K562 (cell line): ENCODE results near the gene RGS14. TPM values are rescaled to one million over a fixed set of nuclear protein-coding genes. Genes with fewer than 3 reads are reported as not detected.

Experiments used
- ATAC-seq: fragments of 200-7000 bp; cut with Tn5 transposase; 3 replicates; pipeline ENCODE4 v1.9.1; 2020; ENCODE audit warnings: moderate library complexity
- BruUV-seq: library from RNA; stranded (reverse); fragments of 400-500 nt; replicated peaks from 2 replicates; lab custom pipeline; 2021; lab: Mats Ljungman, UMichigan
- CTCF ChIA-PET: fragments of 300-600 bp; formaldehyde crosslinking; extraction: SDS; loops from one replicate; lab custom pipeline; 2021; ENCODE audit warnings: low intra/inter-chr PET ratio; lab: Yijun Ruan, JAX
- POLR2A ChIA-PET: fragments of 300-600, 350-650 bp; sonication (Branson Sonifier 250); formaldehyde crosslinking; extraction: SDS; loops from one replicate; lab custom pipeline; 2021; ENCODE audit warnings: antibody characterized with exemption, inconsistent platforms; lab: Yijun Ruan, JAX
- DNase-seq, 4 experiments: peaks; one replicate each; pipeline versions ENCODE4 v3.0.0 to v3.0.0-alpha.2; 2011 to 2018; ENCODE audit warnings: low spot score in 3 of 4, mixed read lengths in 3 of 4; ENCODE audit errors: extremely low read depth in 1 of 4
- FAIRE-seq: peaks from 2 replicates; lab custom pipeline; 2011; peaks lifted over from hg19 to GRCh38; lab: Jason Lieb, UNC
- H2AFZ ChIP-seq: 2 replicates; pipeline ENCODE4 v1.6.0; 2011; ENCODE audit warnings: low read depth, low read length, control low read depth, inconsistent platforms
- H3K27ac ChIP-seq: fragments of 200-600 bp; 3 replicates; pipeline ENCODE4 v1.8.0; 2011; ENCODE audit warnings: low read depth, mild to moderate bottlenecking, control low read depth, inconsistent platforms, low read length, moderate library complexity, mixed read lengths; ENCODE audit errors: extremely low read depth
- H3K27me3 ChIP-seq, 2 experiments: fragments of 300-600 bp in 1 of 2; 2 replicates in 1 of 2; 3 replicates in 1 of 2; pipeline versions ENCODE4 v1.6.0 to v1.8.0; 2011; ENCODE audit warnings: inconsistent platforms in 2 of 2, low read length in 2 of 2, mild to moderate bottlenecking in 1 of 2, mixed read lengths in 1 of 2, moderate library complexity in 1 of 2; ENCODE audit not compliant: control insufficient read depth in 2 of 2, insufficient read depth in 2 of 2
- H3K36me3 ChIP-seq: fragments of 300-600 bp; 3 replicates; pipeline ENCODE4 v1.8.0; 2011; ENCODE audit warnings: mild to moderate bottlenecking, low read length, inconsistent platforms; ENCODE audit not compliant: control insufficient read depth, insufficient read depth
- H3K4me1 ChIP-seq, 2 experiments: fragments of 200-600 bp in 1 of 2; replicated peaks in 1 of 2; 2 replicates in 1 of 2; 3 replicates in 1 of 2; pipeline versions ENCODE4 v1.5.1 to v1.8.0; 2011; ENCODE audit warnings: inconsistent platforms in 2 of 2, low read length in 2 of 2, mild to moderate bottlenecking in 1 of 2, mixed read lengths in 1 of 2, moderate library complexity in 1 of 2; ENCODE audit not compliant: control insufficient read depth in 2 of 2, insufficient read depth in 2 of 2
- H3K4me2 ChIP-seq: 2 replicates; pipeline ENCODE4 v1.6.1; 2011; ENCODE audit warnings: low read length, control low read depth, inconsistent platforms, mixed read lengths; ENCODE audit not compliant: insufficient read depth
- H3K4me3 ChIP-seq: fragments of 200-600 bp; sonication (generic), shearing (Covaris generic); 2 replicates; pipeline ENCODE4 v1.5.1; 2016; ENCODE audit warnings: control low read depth, inconsistent platforms
- H3K79me2 ChIP-seq: fragments of 200-600 bp; 3 replicates; pipeline ENCODE4 v1.8.0; 2011; ENCODE audit warnings: low read length, inconsistent platforms; ENCODE audit not compliant: control insufficient read depth, insufficient read depth
- H3K9ac ChIP-seq, 2 experiments: 2 replicates each; pipeline versions ENCODE4 v1.6.0 to v1.6.1; 2011; ENCODE audit warnings: low read depth in 2 of 2, low read length in 2 of 2, control low read depth in 1 of 2, inconsistent platforms in 1 of 2, mild to moderate bottlenecking in 1 of 2, mixed read lengths in 1 of 2; ENCODE audit not compliant: insufficient read depth in 1 of 2
- H3K9me1 ChIP-seq: one replicate; pipeline ENCODE4 v1.6.0; 2011; ENCODE audit warnings: inconsistent platforms, mild to moderate bottlenecking, low read length, moderate library complexity; ENCODE audit not compliant: control insufficient read depth, insufficient read depth
- H3K9me3 ChIP-seq: replicated peaks from 2 replicates; pipeline ENCODE4 v1.5.1; 2011; ENCODE audit warnings: low read depth, low read length, inconsistent platforms; ENCODE audit not compliant: control insufficient read depth, insufficient read depth
- H4K20me1 ChIP-seq: replicated peaks from 2 replicates; pipeline ENCODE4 v1.6.1; 2011; ENCODE audit warnings: low read length, inconsistent platforms, mixed read lengths; ENCODE audit not compliant: control insufficient read depth, insufficient read depth
- CBFB ChIP-seq: sonication (generic); formaldehyde crosslinking; IDR thresholded peaks from 2 replicates; pipeline ENCODE4 v1.4.0; 2020; ENCODE audit warnings: mild to moderate bottlenecking, missing genetic modification reagents
- CBX3 ChIP-seq, 2 experiments: IDR thresholded peaks; 1 replicate in 1 of 2; 2 replicates in 1 of 2; pipeline ENCODE4 v1.6.1; 2012; ENCODE audit warnings: inconsistent platforms in 2 of 2, low read length in 2 of 2, borderline replicate concordance in 1 of 2, control low read depth in 1 of 2
- CREM ChIP-seq: IDR thresholded peaks from 2 replicates; pipeline ENCODE4 v1.6.1; 2014; ENCODE audit warnings: antibody characterized with exemption, low read depth
- ELF1 ChIP-seq: fragments of 200-800 bp; sonication (Bioruptor generic); IDR thresholded peaks from 2 replicates; pipeline ENCODE4 v1.6.1; 2016; ENCODE audit warnings: missing genetic modification characterization, missing compliant biosample characterization
- ESRRA ChIP-seq: fragments of 450-650 bp; IDR thresholded peaks from 2 replicates; pipeline ENCODE4 v1.6.1; 2014; ENCODE audit warnings: low read depth, mild to moderate bottlenecking, moderate library complexity, borderline replicate concordance
- FOXK1 ChIP-seq: sonication (generic); formaldehyde crosslinking; IDR thresholded peaks from 2 replicates; pipeline ENCODE4 v1.8.0; 2022; ENCODE audit warnings: missing genetic modification reagents, mild to moderate bottlenecking, borderline replicate concordance
- FOXM1 ChIP-seq, 2 experiments: fragments of 450-650 bp in 1 of 2; sonication (generic) in 1 of 2; formaldehyde crosslinking in 1 of 2; IDR thresholded peaks; 2 replicates each; pipeline versions ENCODE4 v1.6.1 to v1.9.0; 2017 to 2022; ENCODE audit warnings: low read depth in 2 of 2, mild to moderate bottlenecking in 2 of 2, missing genetic modification reagents in 1 of 2, moderate library complexity in 1 of 2
- NFE2 ChIP-seq: IDR thresholded peaks from 2 replicates; pipeline ENCODE4 v1.6.1; 2014; ENCODE audit warnings: antibody characterized with exemption, low read depth
- NFIC ChIP-seq: fragments of 450-650 bp; IDR thresholded peaks from 2 replicates; pipeline ENCODE4 v1.6.1; 2017; ENCODE audit warnings: mild to moderate bottlenecking, inconsistent platforms
- POU5F1 ChIP-seq: fragments of 150-350 bp; IDR thresholded peaks from 2 replicates; pipeline ENCODE4 v1.6.1; 2014; ENCODE audit warnings: borderline replicate concordance, low read length, low read depth, mild to moderate bottlenecking; ENCODE audit not compliant: partially characterized antibody
- TRIM28 ChIP-seq: fragments of 450-650 bp; IDR thresholded peaks from 2 replicates; pipeline ENCODE4 v1.6.1; 2017
- USF2 ChIP-seq: sonication (generic); formaldehyde crosslinking; IDR thresholded peaks from 2 replicates; pipeline ENCODE4 v1.5.0; 2020; ENCODE audit warnings: missing genetic modification reagents
- ZNF511 ChIP-seq: sonication (generic); formaldehyde crosslinking; IDR thresholded peaks from 2 replicates; pipeline ENCODE4 v1.8.0; 2022; ENCODE audit warnings: mild to moderate bottlenecking, missing genetic modification reagents
- WGBS: fragments of 100-300 bp; shearing (Covaris generic); methylation state at CpG from one replicate; pipeline ENCODE4 v1.1.6; 2016; ENCODE audit warnings: low coverage, mixed read lengths; ENCODE audit not compliant: insufficient coverage; ENCODE audit errors: missing lambda C conversion rate; 5-methylcytosine and 5-hydroxymethylcytosine counted together
- in situ Hi-C: fragments of 300-500 bp; cut with MboI; formaldehyde crosslinking; loops from 4 replicates; pipeline ENCODE4 v1.15.0; 2018; ENCODE audit warnings: inconsistent platforms, mixed read lengths
- intact Hi-C: fragments of 100-400 bp; cut with micrococcal nuclease; formaldehyde crosslinking; loops from 2 replicates; pipeline ENCODE4 v1.14.2; 2022
- polyA plus RNA-seq, 8 experiments: library from polyadenylated mRNA; depleted of rRNA in 4 of 8; stranded (reverse) in 5 of 8; unstranded in 3 of 8; fragments of >200 nt; fragmentation: Nextera tagmentation in 2 of 8; fragmentation: Illumina TruSeq in 1 of 8; extraction: Ambion mirVana in 2 of 8; extraction: Trizol in 1 of 8; gene quantifications; 2 replicates each; pipeline versions ENCODE4 v1.2.1 to v1.2.3, GENCODE V29; 2011 to 2014; ENCODE audit warnings: inconsistent platforms in 1 of 8, missing spikeins in 1 of 8
- total RNA-seq, 7 experiments: library from RNA; depleted of rRNA in 6 of 7; stranded (reverse); fragments of >200 nt in 6 of 7; fragmentation: Illumina TruSeq in 2 of 7; extraction: Trizol in 2 of 7; gene quantifications; 2 replicates each; pipeline versions ENCODE4 v1.2.1 to v1.2.3, GENCODE V29; 2011 to 2021; ENCODE audit warnings: low replicate concordance in 1 of 7
- TF ChIP-seq, protein P1 (sequence below): IDR thresholded peaks from 2 replicates; pipeline ENCODE4 v1.6.1; 2016; ENCODE audit warnings: missing genetic modification characterization, missing compliant biosample characterization
- TF ChIP-seq, protein P2 (sequence below): sonication (generic); formaldehyde crosslinking; IDR thresholded peaks from 2 replicates; pipeline ENCODE4 v1.9.0; 2022; ENCODE audit warnings: mild to moderate bottlenecking, missing genetic modification reagents

RGS14 gene
- total and polyA plus RNA-seq, 9 of the 15 experiments (the other 6 are each of a cell fraction or from before 2014, with no cell fraction given), result 0.28 to 75.9 (median 34.5) TPM

DNA sequence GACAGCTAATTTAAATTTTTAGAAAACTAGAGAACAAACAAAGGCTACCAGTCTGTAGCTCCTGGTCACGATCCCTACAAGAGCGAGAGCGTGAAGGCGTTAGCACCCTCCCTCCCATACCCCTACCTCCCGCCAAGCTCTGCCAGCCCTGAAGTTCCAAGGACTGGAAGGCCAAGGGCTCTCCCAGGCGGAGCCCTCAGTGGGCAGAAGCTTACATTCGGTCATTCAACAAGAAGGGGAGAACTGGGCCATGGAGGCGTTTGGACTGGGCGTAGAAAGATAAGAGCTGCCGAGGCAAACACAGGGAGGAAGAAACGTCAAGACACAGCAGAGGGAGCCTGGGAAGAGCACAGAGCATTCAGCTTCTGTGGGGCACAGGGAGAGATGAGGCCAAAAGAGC lies 49.0 kb upstream of the RGS14 start (continued):
- TF ChIP-seq FOXM1 (IDR thresholded peaks at IDR 0.05; ENCODE audit: low read depth) (no peak), FOXM1 (CRISPR knock-in tag; IDR thresholded peaks at IDR 0.05; ENCODE audit: low read depth) (no peak), USF2 (CRISPR knock-in tag) (no peak)
- TF ChIP-seq, protein P1, sequence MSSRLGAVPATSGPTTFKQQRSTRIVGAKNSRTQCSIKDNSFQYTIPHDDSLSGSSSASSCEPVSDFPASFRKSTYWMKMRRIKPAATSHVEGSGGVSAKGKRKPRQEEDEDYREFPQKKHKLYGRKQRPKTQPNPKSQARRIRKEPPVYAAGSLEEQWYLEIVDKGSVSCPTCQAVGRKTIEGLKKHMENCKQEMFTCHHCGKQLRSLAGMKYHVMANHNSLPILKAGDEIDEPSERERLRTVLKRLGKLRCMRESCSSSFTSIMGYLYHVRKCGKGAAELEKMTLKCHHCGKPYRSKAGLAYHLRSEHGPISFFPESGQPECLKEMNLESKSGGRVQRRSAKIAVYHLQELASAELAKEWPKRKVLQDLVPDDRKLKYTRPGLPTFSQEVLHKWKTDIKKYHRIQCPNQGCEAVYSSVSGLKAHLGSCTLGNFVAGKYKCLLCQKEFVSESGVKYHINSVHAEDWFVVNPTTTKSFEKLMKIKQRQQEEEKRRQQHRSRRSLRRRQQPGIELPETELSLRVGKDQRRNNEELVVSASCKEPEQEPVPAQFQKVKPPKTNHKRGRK (tag), result no peak

DNA sequence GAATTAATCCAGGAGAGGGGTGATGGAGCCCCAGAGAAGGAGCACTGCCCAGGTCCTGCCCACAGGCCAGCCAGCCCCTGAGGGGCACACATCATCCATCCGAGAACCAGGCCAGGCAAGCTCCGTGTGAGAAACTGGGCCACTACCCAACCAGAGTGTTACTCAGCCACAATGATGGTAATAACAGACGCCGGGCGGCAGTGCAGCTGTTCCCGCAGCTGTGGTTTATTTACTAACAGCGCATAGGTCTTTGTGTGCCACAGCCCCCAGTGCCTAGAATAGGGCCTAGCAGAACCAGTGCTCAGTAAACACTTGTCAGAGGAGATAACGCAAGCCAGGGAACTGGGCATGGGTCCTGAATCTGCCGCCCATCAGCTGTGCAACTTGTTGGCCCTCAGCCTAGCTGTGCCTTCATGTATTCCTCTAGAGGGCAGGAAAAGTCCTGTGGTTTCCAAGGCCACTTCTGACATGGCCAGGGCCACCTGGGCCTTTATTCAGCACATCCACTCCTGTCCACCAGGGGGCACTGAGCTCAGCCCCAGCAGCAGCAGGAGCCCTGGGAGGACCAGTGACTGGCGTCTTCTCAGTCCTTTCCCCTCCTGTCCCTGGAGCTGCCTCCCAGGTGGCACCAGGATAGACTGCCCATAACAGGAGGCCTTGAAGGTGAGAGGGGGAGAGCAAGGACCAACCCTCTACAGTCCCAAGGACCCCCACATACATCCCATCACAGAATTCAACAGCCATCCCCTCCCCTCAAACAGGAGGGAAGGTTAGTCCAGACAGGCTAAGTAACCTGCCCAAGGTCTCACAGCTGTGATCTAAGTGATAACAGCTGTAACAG lies 48.2 kb upstream of the RGS14 start:
- H3K4me3 ChIP-seq, result no peak overlapping the region
- H3K9ac ChIP-seq, result peak overlapping the region; percentile 9 to 85; a peak in 2 of 4 replicates
- POLR2A ChIA-PET, result interaction anchor here (0.5 to 2.5 kb wide), 13 partner anchors 8 to 199 kb away, joined by 3 to 9 read pairs (median 3); partner anchors contain the start of gene LMAN2
- H3K36me3 ChIP-seq, result peaks cover 33% of the 10 kb centered on the region
- 81% methylated on average over 10 of the region's 10 CpGs for WGBS
- no peak overlapping the region for H2AFZ ChIP-seq
- H3K27ac ChIP-seq, result no peak overlapping the region
- no peaks in the 10 kb centered on the region; the same call in 1 of the 2 replicates for H4K20me1 ChIP-seq
- H3K4me2 ChIP-seq, result no peak overlapping the region
- intact Hi-C loops (loop anchor here (1.0 kb wide), 1 partner anchor 195 kb away; no protein-coding TSS in a partner anchor), in situ Hi-C loops (no loop called here)
- DNase-seq (peak; percentile 54 to 90 (median 68)), ATAC-seq (peak; percentile 64), FAIRE-seq (peak; percentile 95)
- H3K9me1 ChIP-seq, result no peaks in the 10 kb centered on the region
- H3K27me3 ChIP-seq, result no peaks in the 10 kb centered on the region
- TSS peak; percentile 26 for BruUV-seq
- H3K4me1 ChIP-seq, result peaks cover 26 to 75% of the 10 kb centered on the region in 2 experiments
- H3K79me2 ChIP-seq, result peaks cover 29% of the 10 kb centered on the region
- CTCF ChIA-PET, result interaction anchor here (1.1 to 1.3 kb wide), 2 partner anchors 145 to 196 kb away, joined by 4 to 6 read pairs; no protein-coding TSS in a partner anchor
- no peaks in the 10 kb centered on the region for H3K9me3 ChIP-seq
- 0 out of 3 replicates have a peak, but pooled peaks of 1 of the 2 experiments have one; percentile 72 for TF ChIP-seq CBX3 (IDR thresholded peaks at IDR 0.05; ENCODE audit: borderline replicate concordance in 1 of 2, low read length in 2 of 2)
- TF ChIP-seq CBFB (CRISPR knock-in tag), result peak; percentile 77
- peak; percentile 19; the same call in 1 of the 2 replicates for TF ChIP-seq ESRRA
- 0 out of 2 replicates have a peak, but pooled peaks have one; percentile 43 for TF ChIP-seq FOXK1 (CRISPR knock-in tag)
- TF ChIP-seq, protein P2, sequence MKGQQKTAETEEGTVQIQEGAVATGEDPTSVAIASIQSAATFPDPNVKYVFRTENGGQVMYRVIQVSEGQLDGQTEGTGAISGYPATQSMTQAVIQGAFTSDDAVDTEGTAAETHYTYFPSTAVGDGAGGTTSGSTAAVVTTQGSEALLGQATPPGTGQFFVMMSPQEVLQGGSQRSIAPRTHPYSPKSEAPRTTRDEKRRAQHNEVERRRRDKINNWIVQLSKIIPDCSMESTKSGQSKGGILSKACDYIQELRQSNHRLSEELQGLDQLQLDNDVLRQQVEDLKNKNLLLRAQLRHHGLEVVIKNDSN (CRISPR knock-in tag), result peak; percentile 26; the same call in 1 of the 2 replicates
- TF ChIP-seq TRIM28, result no peak
- TF ChIP-seq ZNF511, result 0 out of 2 replicates have a peak, but pooled peaks have one; percentile 34
- TF ChIP-seq NFIC, result peak; percentile 67
- TF ChIP-seq NFE2, result peak; percentile 42; the same call in 1 of the 2 replicates
- TF ChIP-seq CREM, result peak; percentile 34; the same call in 1 of the 2 replicates
- TF ChIP-seq ELF1 (tag), result no peak
- peak; percentile 12 for TF ChIP-seq POU5F1
